ENCODE results near the gene PPP1R16B.

Gene PPP1R16B

DNA sequence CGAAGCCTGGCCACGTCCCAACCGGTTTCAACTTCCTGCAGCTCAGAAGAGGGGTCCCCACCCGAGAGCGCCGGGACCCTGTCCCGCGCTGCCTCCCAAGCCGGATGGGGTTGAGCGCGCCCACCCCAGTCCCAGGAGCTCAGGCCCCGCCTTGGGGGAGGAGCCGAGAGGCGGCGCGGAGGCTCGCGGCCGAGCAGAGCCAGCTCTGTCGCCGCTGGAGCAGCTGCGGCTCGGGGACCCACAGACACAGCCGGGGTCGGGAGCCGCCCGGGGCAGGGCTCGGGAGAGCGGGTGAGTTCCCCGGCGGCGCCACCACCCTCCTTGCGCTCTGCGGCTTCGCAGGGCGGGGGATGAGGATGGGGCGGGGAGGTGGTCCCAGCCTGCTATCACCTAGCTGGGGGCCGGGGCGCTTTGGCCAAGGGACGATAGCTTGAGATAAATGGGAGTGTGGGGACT lies at the start of gene PPP1R16B:
Gene PPP1R16B, plus strand, starts transcription at position 196 of the 456 bp plus-strand sequence. CDS start 30,229 bp downstream, outside the sequence.
- DNase-seq (ENCODE audit: low read depth): peak; percentile 67

GRCh38 chr20:38757145-38757775 lies 48.2 kb upstream of the PPP1R16B start:
- DNase-seq (ENCODE audit: low read depth): no peak

DNA sequence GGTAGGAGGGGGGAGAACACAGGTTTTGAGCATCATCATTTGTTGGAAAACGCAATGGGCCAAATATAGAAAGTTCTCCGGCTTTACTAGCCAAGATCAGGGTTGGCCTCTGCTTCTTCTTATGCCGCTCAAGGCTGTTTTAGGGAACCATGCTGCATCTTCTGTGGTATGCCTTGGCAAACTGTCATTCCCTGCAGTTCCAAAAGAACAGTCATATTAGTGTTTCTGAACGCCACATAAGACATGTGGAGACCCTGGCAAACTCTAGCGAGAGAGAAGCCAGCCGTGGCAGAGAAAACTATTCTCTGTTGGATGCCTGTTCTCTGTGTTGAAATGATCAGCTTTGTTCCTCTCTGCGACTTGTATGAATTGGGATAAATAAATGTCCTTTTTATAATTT lies 46.4 kb upstream of the PPP1R16B start:
- DNase-seq (ENCODE audit: low read depth): no peak

DNA sequence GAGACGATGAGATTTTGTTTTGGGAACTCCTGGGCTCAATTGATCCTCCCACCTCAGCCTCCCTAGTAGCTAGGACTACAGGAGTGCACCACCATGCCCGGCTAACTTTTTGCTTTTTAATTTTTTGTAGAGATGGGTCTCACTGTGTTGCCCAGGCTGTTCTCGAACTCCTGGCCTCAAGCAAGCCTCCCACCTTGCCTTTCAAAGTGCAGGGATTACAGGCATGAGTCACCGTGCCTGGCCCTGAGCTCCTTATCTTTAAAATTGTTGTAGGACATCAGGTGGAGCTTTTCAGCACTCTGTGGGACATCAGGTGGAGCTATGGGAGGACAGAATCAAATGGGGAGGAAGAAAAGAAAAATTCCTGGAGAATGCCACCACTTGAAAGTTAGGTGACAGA lies 44.5 kb upstream of the PPP1R16B start:
- DNase-seq (ENCODE audit: low read depth): no peak

GRCh38 chr20:38762174-38762573 lies 43.3 kb upstream of the PPP1R16B start:
- no peak for DNase-seq (ENCODE audit: low read depth)

DNA sequence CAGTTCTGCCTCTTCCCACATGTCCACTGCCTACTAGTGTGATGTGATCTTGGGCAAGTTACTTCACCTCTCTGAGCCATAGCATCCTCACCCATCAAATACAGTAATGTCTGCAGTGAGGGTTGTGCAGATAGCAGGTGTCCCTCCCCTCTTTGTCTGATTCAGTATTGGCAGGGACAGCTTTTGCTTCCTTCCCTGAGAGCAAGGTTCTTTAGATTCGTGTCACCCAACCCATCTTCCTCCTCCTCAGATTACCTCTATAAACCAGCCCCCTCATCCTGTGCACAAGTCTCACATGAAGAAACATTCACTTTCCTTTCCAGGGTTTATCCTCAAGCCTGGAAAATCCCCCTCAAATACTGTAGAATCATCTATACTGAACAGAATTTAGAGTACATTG lies 41.9 kb upstream of the PPP1R16B start:
- no peak for DNase-seq (ENCODE audit: low read depth)

DNA sequence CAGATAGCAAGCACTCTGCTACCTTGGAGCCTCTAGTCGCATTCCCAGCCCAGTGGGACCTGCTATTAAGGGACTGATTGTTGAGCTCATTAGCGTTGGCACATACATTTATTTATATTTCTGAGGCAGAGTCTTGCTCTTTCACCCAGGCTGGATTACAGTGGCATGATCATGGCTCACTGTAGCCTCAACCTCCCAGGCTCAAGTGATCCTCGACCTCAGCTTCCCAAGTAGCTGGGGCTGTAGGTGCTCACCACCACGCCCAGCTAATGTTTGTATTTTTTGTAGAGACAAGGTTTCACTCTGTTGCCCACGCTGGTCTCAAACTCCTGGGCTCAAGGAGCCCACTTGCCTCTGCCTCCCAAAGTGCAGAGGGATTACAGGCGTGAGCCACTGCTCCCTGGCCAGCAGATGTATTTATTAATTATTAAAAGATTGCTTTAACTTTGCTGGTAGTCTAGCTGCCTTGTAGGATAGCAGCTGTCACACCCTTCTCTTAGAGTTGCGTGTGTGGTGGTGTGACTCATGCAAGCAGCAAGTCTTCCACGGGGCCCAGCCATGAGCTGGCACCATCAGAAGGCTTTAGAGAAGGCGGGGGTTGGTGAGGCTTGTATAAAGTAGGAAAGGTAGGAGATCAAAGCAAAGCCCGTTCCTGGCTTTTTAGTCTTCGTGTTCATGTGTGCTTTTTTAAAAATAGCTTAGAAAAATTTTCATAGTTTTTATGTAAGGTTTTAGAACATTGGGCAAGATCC lies 40.8 kb upstream of the PPP1R16B start:
- no peak for DNase-seq (ENCODE audit: low read depth)

GRCh38 chr20:38766071-38766470 lies 39.4 kb upstream of the PPP1R16B start:
- DNase-seq (ENCODE audit: low read depth): no peak

DNA sequence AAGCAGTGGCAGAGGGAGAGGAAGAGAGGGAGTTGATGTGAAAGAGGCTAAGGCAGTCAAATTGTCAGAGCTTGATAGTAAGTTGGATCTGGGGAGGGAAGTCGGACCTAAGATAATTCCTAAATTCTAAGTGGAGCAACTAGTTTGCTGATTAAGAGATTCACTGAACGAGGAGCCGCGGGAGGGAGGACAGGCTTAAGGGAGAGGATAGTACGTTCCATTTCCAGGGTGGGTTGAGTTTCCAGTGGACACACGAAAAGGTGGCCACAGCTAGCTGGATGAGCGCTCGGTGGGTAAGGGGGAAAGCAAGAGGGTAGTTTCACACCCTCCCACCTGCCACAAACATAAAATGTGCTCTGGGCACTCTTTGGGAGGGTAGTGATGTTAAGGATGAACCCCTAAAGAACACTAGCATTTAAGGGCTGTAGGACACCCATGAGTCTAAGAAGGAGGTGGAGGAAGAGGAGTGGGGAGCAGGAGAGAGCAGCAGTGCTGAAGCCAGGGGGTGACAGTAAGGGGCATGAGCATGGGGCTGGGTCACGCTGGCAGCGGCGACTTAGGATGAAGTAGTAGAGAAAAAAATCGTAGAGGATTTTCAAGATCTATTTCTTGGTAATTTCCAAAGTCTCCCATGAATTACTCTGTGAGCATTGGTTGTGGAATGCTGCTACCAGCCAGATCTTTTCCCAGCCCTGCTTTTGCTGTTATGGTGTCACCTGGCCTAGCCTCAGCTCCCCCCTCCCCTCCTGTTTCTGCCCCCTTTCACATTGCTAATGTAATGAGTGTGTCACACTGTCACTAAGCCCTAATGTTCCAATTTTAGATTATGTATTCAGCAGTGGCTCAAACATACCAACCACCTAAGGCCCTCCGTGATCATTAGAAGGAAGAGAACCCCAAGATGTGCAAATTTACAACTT lies 35.9 kb upstream of the PPP1R16B start:
- DNase-seq (ENCODE audit: low read depth): no peak

GRCh38 chr20:38770546-38770945 lies 35.0 kb upstream of the PPP1R16B start:
- no peak for DNase-seq (ENCODE audit: low read depth)

- no peak for DNase-seq (ENCODE audit: low read depth)
Observed at GRCh38 chr20:38770970-38771369, 34.5 kb upstream of the PPP1R16B start.

GRCh38 chr20:38771621-38772020 lies 33.9 kb upstream of the PPP1R16B start:
- no peak for DNase-seq (ENCODE audit: low read depth)

GRCh38 chr20:38774167-38774566 lies 31.3 kb upstream of the PPP1R16B start:
- no peak for DNase-seq (ENCODE audit: low read depth)

GRCh38 chr20:38776363-38776762 lies 29.1 kb upstream of the PPP1R16B start:
- no peak for DNase-seq (ENCODE audit: low read depth)

DNA sequence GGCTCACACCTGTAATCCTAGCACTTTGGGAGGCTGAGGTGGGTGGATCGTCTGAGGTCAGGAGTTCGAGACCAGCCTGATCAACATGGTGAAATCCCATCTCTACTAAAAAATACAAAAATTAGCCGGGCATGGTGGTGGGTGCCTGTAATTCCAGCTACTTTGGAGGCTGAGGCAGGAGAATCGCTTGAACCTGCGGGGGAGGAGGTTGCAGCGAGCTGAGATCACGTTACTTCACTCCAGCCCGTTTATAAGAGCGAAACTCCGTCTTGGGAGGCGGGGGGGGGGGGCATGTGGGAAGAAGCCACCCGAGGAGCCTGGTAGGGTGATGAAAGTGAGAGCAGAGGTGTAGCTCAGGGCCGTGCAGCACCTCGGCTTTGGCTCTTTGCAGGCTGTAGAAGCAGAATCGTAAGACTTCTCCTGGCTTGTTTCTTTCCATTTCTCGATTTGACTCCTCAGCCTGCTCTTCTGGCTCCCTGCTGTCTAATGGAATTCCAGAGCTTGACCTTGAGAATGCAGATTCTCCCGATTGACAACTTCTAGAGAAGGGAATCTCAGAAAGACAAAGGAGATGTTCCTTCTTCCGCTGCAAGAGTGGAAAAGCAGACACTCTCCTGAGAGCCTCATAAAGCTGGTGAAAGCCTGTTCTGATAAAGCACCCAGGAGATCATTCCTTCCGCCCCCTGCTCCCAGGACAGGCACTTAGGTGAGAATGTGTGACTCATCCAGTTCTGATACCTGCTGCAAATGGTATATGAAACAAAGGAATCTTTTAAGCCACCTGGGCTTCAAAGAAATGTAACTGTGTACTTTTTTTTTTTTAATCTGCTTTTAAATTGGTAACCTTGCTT lies 26.0 kb upstream of the PPP1R16B start:
- no peak for DNase-seq (ENCODE audit: low read depth)

DNA sequence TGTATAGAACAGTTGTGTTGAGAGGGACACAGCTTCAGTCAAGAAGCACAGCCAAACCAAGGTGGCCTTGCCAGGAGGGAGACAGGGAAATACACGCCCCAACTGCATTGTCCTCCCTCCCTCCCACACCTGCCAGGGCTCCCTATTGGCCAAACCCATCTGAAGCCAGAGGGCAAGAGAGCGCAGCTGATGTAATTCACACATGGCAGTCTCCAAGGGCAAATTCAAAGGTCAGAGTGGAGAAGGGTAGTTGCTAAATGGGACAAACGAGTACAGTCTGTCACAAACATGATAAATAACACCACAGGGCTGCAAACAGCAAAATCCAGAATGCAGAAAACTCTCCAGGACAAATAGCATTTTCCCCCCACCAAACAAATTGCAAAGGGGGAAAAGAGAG lies 23.2 kb upstream of the PPP1R16B start:
- DNase-seq (ENCODE audit: low read depth): no peak

DNA sequence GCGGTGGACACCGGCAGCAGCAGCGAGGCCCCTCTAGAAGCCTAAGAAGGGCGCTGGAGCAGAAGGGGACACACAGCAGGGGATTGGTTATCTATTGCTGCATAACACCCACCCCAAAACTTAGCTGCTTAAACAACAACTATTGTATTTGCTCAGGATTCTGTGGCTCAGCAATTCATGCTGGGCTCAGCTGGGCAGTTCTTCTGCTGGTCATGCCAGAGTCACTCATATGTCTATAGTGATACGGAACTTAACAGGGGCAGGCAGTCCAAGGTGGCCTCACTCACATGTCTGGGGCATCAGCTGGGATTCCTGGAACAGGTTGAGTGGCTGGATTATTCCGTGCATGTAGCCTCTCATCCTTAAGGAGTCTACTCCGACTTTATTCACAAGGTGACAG lies 17.6 kb upstream of the PPP1R16B start:
- no peak for DNase-seq (ENCODE audit: low read depth)

GRCh38 chr20:38789503-38790199 lies 15.8 kb upstream of the PPP1R16B start:
- no peak for DNase-seq (ENCODE audit: low read depth)

DNA sequence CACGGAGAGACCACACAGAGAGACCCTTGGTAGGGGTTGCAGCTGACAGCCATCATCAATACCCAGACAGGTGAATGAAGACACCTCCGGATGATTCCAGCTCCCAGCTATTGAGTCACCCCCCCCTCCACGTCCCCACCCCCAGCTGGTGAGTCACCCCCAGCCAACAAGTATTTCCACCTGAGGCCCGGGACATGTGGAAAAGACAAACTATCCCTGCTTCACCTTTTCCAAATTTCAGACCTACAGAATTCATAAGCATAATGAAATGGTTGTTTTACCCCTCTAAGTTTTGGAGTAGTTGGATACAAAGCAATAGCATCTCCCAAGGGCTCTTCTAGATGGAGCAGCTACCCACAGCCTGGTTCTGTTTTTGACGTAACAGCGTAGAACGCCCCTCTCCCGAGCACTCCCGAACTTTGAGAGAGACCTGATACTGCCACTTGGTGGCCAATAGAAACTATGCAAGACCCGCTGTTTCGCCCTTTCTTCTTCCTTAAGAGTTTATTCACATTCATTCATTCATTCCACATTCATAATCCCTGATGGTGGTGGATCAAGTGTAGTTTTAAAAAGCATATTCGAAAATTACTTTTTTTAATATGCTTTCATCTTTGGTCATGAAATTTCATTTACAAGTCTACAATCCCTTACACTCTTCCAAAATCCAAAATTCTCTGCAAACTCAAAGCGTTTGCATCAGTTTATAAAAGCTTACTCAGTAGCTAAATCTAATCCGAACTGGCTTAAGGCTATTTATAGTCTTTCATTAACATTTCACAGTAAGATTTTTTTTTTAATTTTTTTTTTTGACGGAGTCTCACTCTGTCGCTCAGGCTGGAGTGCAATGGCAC lies 15.1 kb upstream of the PPP1R16B start:
- no peak for DNase-seq (ENCODE audit: low read depth)

DNA sequence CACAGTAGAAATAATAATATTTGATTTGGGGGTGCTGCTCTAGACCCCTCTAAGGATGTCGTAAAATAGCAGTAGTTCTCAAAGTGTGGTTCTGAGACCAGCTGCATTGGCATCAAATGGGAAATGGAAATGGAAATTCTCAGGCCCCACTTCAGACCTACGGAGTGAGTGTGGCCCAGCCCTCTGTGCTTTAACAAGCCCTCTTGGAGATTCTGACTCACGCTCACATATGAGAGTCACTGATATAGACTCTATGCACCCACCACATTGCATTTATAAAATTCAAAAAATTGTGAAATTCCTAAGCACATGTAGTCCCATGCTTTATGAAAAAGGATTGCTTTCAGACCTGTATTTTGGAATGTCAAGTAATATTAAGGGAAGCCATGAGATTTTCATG lies 14.2 kb upstream of the PPP1R16B start:
- DNase-seq (ENCODE audit: low read depth): no peak
